Activated CD4-positive, alpha-beta T cell treated with anti-CD3 and anti-CD28 coated beads, Interleukin-2, amount 50 U/mL, for 1 hour (primary cell): Measurements from ENCODE around the gene CUEDC1.

ENCODE experiments used
- DNase-seq: peaks from one replicate; pipeline ENCODE4 v3.0.0-alpha.2; 2020

CUEDC1 gene

GRCh38 chr17:57892820-57893595 is 62.2 kb downstream of the CUEDC1 start:
- DNase-seq = no peak

- peak; percentile 77 for DNase-seq
Measured at GRCh38 chr17:57892146-57892819, 62.9 kb downstream of the CUEDC1 start.

GRCh38 chr17:57890857-57891232 is 64.4 kb downstream of the CUEDC1 start:
- no peak for DNase-seq

GRCh38 chr17:57889892-57890856 is 65.0 kb downstream of the CUEDC1 start:
- no peak for DNase-seq

- no peak for DNase-seq
Measured at GRCh38 chr17:57889252-57889651, 66.0 kb downstream of the CUEDC1 start.

- DNase-seq = no peak
Measured at GRCh38 chr17:57888311-57889216, 66.6 kb downstream of the CUEDC1 start.

DNA sequence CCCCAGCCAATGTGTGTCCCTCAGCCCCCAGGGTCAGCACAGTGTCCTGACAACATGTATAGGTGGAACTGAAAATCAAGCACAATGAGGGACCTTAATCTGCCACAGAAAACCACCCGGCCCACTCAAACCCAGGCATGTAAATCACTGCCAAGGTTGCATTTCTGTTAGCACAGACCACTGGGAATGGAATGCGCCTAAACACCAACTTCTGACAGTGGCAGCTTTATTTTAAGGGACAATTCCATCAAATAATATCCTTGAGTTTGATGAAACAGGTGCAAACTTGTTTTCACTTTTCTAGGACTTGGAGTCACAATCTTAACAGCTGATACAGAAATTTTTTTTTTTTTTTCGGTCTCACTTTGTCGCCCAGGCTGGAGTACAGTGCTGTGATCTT is 68.1 kb downstream of the CUEDC1 start:
- no peak for DNase-seq

- DNase-seq = no peak
Measured at GRCh38 chr17:57886020-57886419, 69.2 kb downstream of the CUEDC1 start.

GRCh38 chr17:57885148-57885915 is 69.9 kb downstream of the CUEDC1 start:
- DNase-seq = no peak

- no peak for DNase-seq
Measured at GRCh38 chr17:57881783-57882351, 73.3 kb downstream of the CUEDC1 start.

GRCh38 chr17:57881143-57881542 is 74.1 kb downstream of the CUEDC1 start:
- DNase-seq = no peak

DNA sequence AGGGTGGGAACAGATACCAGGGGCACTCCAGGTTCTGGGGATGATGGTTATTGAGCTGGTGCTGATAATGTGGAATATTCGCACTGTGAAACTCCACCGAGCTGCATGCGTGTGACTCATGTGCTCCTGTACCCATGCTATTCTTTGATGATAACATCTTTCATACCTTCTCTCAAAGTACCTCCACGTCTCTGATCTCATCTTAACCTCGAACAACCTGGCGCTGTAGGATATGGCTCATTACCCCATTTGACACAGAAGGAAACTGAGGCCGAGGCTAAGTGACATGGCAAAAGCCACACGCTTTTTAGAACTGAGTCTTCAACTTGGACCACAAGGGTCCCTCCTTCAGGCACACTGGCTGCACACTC is 75.1 kb downstream of the CUEDC1 start:
- DNase-seq = no peak

GRCh38 chr17:57879437-57880085 is 75.7 kb downstream of the CUEDC1 start:
- DNase-seq = no peak

GRCh38 chr17:57877803-57878377 is 77.3 kb downstream of the CUEDC1 start:
- no peak for DNase-seq

- DNase-seq = no peak
Measured at GRCh38 chr17:57876866-57877237, 78.4 kb downstream of the CUEDC1 start.

- no peak for DNase-seq
Measured at GRCh38 chr17:57876023-57876865, 79.0 kb downstream of the CUEDC1 start.

DNA sequence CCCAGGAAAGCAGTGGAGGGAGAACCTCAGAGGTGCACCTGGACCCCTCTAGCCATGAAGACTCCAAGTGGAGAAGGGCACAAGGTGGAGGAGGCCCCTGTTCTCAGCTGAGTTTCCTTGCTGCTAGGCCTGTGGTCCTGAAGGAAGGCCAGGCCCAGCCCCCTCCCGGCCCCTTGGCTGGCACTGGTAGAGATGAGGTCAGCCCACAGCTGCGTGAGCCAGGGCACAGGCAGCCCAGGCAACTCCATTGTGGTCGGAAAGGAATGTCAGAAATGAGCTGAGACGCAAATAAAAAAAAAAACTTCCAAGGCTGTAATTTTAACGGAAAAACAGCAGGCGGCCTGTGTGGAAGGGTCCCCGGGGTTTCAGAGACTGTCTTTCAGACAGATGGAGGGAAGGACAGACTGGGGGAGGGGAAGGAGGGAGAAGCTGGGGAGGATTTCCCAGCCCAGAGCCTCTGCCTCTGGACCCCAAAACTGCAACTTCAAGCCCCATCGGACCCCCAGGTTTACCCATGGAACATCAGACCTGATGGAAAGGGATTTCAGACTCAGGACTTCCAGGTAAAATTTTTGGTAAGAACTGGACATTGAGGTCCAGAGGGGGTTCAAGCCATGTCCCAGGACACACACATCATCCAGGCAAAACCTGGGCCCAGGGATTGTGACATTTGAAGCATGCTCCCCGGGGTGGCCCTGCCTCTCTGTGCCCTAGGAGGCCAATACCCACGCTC is 79.8 kb downstream of the CUEDC1 start:
- DNase-seq = no peak

- DNase-seq = no peak
Measured at GRCh38 chr17:57874434-57875289, 80.5 kb downstream of the CUEDC1 start.
